Erythroblast (primary cell): ENCODE results near the gene GLOD4.
"Not testable (repeated sequence)": the region's sequence is repeated elsewhere in the genome, so short reads cannot be mapped to it uniquely, and the experiment has no call there.

Source experiments
- DNase-seq, 2 experiments: peaks; one replicate each; lab custom pipeline; 2025; lab: John Stamatoyannopoulos, UW
- GATA1 ChIP-seq: IDR thresholded peaks from 2 replicates; pipeline ENCODE4 v1.6.1; 2011; ENCODE audit warnings: low read depth, mild to moderate bottlenecking, control low read depth, low read length, moderate library complexity
- POLR2A ChIP-seq: IDR thresholded peaks from 2 replicates; pipeline ENCODE4 v1.6.1; 2011; ENCODE audit warnings: mild to moderate bottlenecking, low read length

The GLOD4 gene

GRCh38 chr17:781805-782731 lies at the start of gene GLOD4, which contains the start of gene MRM3:
Gene GLOD4, minus strand, starts transcription at chr17:782280. Its CDS starts 25 bp downstream, at chr17:782255.
Gene MRM3, plus strand, starts transcription at chr17:782353. Its CDS starts 26 bp downstream, at chr17:782379.
- TF ChIP-seq POLR2A, result peak; percentile 89
- TF ChIP-seq GATA1, result no peak
- peak; percentile 92 to 96 for DNase-seq

GRCh38 chr17:830950-831349 lies 48.9 kb upstream of the GLOD4 start:
- no peak for DNase-seq
- TF ChIP-seq GATA1, result no peak
- no peak for TF ChIP-seq POLR2A

- TF ChIP-seq POLR2A (no peak), GATA1 (no peak)
- DNase-seq, result no peak
Observed at GRCh38 chr17:830381-830780, 48.3 kb upstream of the GLOD4 start.

- not testable (repeated sequence) for DNase-seq
Observed at GRCh38 chr17:829614-830013, 47.5 kb upstream of the GLOD4 start.

GRCh38 chr17:828761-829160 lies 46.7 kb upstream of the GLOD4 start:
- DNase-seq, result no peak
- TF ChIP-seq GATA1 (no peak), POLR2A (no peak)

GRCh38 chr17:826778-827177 lies 44.7 kb upstream of the GLOD4 start:
- TF ChIP-seq POLR2A (no peak), GATA1 (no peak)
- no peak for DNase-seq

GRCh38 chr17:825216-825615 lies 43.1 kb upstream of the GLOD4 start:
- no peak for DNase-seq
- TF ChIP-seq POLR2A, result no peak
- TF ChIP-seq GATA1, result no peak

GRCh38 chr17:824378-824777 lies 42.3 kb upstream of the GLOD4 start:
- no peak for DNase-seq
- TF ChIP-seq POLR2A, result no peak
- no peak for TF ChIP-seq GATA1

GRCh38 chr17:823501-823902 lies 41.4 kb upstream of the GLOD4 start:
- no peak for DNase-seq
- TF ChIP-seq POLR2A (no peak), GATA1 (no peak)

GRCh38 chr17:819251-819650 lies 37.2 kb upstream of the GLOD4 start:
- TF ChIP-seq POLR2A, result no peak
- no peak for DNase-seq

- no peak for DNase-seq
- TF ChIP-seq POLR2A (no peak), GATA1 (no peak)
Observed at GRCh38 chr17:814371-814770, 32.3 kb upstream of the GLOD4 start.

- no peak for DNase-seq
- TF ChIP-seq GATA1 (no peak), POLR2A (no peak)
Observed at GRCh38 chr17:812638-813204, 30.6 kb upstream of the GLOD4 start.

GRCh38 chr17:811051-811784 lies 29.1 kb upstream of the GLOD4 start:
- TF ChIP-seq GATA1 (no peak), POLR2A (no peak)
- DNase-seq, result no peak
